ENCODE data around the gene CDH12.
"Not testable (repeated sequence)": the region's sequence is repeated elsewhere in the genome, so short reads cannot be mapped to it uniquely, and the experiment has no call there.

Gene CDH12

DNA sequence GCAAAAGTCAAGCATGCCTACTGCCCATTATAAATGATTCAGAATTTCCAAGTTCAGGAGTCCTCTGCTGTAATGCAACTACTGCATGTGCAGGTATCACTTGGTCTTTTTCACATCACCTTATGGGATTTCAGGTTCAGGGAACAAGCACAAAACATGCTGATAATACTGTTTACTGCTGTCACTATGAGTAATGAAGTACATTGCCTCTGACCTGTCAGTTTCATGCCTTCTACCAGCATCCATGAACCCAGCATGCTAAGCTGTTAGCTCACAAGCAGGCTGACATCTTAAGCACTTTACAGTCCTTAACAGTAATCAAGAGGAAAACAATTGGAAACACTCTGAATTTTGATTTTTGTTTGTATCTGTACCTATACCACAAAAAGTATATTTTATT is 743.8 kb downstream of the CDH12 start:
- DNase-seq: no peak

- DNase-seq: no peak
Observed at GRCh38 chr5:22108545-22108944, 744.6 kb downstream of the CDH12 start.

GRCh38 chr5:22102823-22103359 is 750.3 kb downstream of the CDH12 start:
- DNase-seq: no peak

- no peak for DNase-seq
Observed at GRCh38 chr5:22088517-22088916, 764.6 kb downstream of the CDH12 start.

DNA sequence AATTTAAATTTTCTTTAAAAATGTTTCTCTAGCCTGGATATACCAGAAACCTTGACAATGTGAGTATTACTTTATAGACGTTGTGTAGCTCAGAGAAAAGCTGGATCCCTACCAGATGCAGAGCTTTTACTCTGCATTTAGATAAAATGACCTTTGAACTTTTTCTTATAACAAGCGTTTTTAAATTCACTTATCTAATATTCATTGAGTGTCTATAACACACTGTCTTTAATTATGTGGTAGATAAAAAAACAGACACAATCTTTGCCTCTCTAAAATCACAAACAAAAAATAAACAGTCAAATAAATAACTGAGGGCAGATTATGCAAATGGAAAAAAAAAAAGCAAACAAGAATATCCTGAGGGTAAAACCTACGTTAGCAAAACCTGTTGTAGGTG is 773.6 kb downstream of the CDH12 start:
- no peak for DNase-seq

DNA sequence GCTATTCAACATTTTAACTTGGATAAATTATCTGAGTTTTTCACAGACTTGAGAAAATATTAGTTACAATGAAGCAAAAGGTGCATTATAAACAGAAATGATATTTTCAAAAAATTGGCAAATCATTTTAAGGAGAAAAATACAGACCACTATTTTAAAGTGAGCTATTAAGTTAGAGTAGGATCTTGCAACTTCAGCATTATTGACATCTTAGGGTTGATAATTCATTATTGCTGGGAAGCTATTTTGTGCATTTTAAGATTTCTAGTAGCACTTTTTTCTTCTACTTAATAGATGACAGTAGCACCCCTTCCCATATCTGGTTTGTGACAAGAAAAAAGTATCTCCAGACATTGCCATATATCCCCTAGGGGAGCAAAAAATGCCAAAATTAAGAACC is 774.1 kb downstream of the CDH12 start:
- no peak for DNase-seq

GRCh38 chr5:22076586-22076985 is 776.6 kb downstream of the CDH12 start:
- no peak for DNase-seq

- DNase-seq: peak; percentile 98
Observed at GRCh38 chr5:22070186-22070728, 782.9 kb downstream of the CDH12 start.

DNA sequence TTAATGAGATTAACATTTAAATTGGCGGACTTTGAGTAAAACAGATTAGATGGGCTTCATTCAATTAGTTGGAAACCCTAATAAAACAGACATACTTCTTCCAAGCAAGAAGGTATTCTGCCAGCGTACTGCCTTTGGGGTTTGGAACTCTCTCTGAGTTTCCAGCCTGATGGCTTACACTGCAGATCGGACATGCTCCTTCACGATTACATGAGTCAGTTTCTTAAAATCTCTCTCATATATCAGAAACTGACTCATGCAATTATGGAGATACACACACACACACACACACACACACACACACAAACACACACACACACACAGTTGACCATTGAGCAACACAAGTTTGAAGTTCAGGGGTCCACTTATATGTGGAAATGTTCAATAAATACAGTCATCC is 789.4 kb downstream of the CDH12 start:
- no peak for DNase-seq

- DNase-seq: no peak
Observed at GRCh38 chr5:22058620-22059019, 794.5 kb downstream of the CDH12 start.

GRCh38 chr5:22057012-22057411 is 796.1 kb downstream of the CDH12 start:
- no peak for DNase-seq

GRCh38 chr5:22056601-22057000 is 796.5 kb downstream of the CDH12 start:
- DNase-seq: no peak

GRCh38 chr5:22053195-22053594 is 799.9 kb downstream of the CDH12 start:
- DNase-seq: peak; percentile 49

DNA sequence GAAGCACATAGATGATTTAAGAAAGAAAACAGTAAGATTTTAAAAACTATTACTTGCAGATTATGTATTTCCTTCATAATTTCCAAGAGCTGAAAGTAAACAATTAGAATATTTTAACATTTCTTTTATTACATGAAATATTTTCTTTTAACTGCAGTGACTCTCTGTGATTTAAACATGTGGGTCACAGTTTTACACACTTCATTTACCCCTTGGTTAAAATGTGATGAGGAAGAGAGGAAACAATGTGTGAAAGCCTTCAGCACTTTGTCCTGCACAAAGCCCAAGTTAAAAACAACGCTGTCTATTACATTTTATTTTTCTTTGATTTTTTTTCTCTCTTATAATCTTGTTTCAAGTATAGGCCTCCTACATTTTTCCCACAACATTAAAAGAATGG is 801.3 kb downstream of the CDH12 start:
- DNase-seq: no peak

DNA sequence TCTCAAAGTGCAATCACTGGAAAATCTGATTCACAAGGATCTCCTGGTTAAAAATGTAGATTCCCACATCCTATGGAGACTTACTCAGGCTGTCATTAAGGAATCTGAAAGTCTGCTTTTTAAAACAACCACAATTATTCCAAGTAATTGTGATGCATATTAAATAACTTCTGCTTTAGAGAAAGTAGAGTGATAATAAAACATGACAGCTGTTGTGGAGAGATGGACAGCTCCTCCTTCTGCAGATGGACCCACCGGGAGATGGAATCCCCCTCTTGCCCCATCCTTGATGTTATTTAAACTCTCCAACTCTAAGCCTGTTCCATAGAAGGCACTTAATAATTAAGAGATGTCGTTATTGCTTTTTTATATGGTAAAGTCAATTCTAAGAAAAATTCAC is 802.2 kb downstream of the CDH12 start:
- no peak for DNase-seq

DNA sequence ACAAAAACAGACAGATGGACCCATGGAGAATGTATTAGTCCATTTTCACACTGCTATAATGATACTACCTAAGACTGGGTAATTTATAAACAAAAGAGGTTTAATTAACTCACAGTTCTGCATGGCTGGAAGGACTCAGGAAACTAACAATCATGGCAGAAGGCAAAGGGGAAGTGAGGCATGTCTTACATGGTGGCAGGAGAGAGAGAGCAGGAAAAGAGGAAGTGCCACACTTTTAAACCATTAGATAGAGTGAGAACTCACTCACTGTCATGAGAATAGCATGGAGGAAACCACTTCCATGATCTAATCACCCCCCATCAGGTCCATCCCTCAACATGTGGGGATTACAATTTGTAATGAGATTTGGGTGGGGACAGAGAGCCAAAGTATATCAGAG is 808.9 kb downstream of the CDH12 start:
- no peak for DNase-seq

GRCh38 chr5:22036061-22036460 is 817.1 kb downstream of the CDH12 start:
- DNase-seq: no peak

DNA sequence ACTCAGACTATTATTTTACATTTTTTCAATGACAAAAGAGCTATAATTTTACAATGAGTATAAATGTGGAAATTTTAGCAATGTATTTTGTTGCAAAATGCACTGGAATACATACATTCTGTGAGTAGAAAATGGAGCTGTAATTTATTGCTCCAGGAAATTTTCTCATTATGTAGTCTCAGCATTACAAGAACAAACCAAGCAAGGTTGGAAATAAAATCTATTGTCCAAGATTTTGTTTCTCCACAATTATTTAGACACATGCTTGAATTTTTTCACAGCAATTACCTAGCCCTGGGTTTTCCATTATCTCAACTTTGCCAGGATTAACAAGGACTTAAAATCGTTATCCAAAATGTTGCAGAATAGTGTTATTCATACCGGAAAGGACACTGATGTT is 820.1 kb downstream of the CDH12 start:
- no peak for DNase-seq

GRCh38 chr5:22023784-22024183 is 829.4 kb downstream of the CDH12 start:
- DNase-seq: no peak

- DNase-seq: not testable (repeated sequence)
Observed at GRCh38 chr5:22012893-22013292, 840.3 kb downstream of the CDH12 start.

- not testable (repeated sequence) for DNase-seq
Observed at GRCh38 chr5:22010808-22011207, 842.3 kb downstream of the CDH12 start.

DNA sequence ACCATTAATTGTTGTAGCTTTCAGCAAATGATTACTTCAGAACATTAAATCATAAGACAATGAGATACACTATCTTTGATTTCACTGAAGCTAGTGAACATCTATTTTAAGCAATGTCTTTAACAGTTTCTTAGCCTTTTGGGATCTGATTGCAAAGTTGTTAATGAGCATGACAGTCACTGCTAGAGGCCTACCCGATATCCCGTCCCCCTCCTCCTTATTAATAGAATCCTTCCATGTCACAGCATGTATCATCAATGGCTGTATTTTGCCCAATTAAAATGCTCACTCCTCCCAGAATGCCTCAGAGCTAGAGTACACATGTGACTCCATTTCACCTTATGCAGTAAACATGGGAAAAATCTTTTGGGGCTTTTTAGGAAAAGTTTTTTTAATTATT is 852.0 kb downstream of the CDH12 start:
- not testable (repeated sequence) for DNase-seq

DNA sequence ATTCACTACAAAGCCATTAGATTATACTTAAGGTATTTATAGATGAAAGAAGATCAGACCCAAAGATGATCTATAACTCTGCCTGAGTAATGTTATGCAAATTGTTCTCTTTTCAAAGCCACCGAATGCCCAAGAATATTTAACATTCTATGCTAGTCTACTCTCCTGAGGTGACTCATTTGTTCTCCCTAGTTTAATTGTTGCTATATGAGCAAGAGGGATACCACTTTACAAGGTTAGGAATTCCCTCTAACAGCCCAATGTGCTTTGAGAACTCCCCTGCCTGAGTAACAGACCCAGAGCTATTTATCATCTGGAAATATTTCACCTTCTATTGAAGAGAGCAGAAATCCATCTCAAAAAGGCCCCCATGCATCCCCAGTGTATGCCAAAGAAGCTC is 867.3 kb downstream of the CDH12 start:
- DNase-seq: not testable (repeated sequence)

DNA sequence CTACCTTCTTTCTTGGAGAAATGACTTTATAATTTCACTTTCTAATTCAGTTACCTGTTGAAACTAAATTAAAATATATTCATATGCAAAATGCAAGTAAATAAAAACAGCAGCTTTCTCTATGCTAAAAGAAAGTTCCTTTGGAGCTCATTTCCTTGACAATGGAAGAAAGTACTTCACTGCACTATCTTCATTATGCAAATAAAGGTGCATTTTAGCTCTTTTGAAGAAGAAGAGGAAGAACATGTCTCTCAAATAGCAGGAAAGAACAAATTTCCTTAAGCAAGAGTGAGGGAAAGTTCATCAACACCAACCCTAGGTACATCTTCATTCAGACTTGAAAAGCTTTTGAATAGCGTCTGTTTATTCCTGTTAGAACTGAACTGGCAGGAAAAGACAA is 901.6 kb downstream of the CDH12 start:
- not testable (repeated sequence) for DNase-seq

DNA sequence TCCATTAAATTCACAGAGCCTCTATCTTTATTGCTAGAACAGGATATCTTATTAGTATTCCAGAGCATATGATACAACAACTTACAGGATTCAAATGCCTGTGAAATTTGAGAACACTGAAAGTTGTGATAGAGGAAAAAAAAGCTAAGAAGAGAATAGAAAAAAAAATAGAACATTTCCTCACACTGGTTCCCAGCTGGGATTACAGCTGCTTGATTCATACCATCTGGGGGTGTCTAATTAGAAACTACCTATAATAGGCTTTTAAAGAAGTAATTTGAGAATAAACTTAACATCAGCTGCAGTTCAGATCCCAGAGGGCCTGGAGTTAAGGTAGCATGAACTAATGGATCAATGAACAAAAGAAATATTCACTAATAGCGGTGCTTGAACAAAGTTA is 922.0 kb downstream of the CDH12 start:
- DNase-seq: no peak

All from NCI-H748 treated with DMSO at 0.1 percent for 48 hours (cell line).